Measurements from ENCODE around the gene XPO6.

DNA sequence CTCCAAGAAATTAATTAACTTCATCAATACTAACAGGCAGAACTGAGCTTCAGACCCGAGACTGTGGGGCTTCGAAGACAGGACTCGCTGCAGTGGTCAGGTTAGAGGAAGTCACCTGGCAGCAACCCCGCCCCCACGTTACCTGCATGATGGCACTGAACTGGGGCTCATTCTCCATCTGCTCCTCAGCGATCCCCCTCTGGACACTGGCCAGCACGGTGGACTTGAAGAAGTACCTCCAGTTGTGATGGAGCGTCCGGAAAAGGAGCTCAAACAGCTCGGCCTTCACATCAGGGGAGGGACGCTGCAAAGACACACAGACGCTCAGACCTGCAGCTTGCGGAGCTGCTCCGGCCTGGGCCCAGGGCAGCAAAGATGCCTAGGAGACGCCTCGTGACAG is 107.4 kb downstream of the XPO6 start:
- no peak for TF ChIP-seq GATA2 (IDR thresholded peaks at IDR 0.05; ENCODE audit: low read depth, low read length)
- no peak for TF ChIP-seq GATA3 (IDR thresholded peaks at IDR 0.05; ENCODE audit: low read depth, low read length)
